HG02759 (cell line): Measurements from ENCODE around the gene STRN.
A peak's percentile ranks its signal among the peaks of the same experiment; 100 is the strongest.
"Not testable (repeated sequence)": the region's sequence is repeated elsewhere in the genome, so short reads cannot be mapped to it uniquely, and the experiment has no call there.

Source experiments
- ATAC-seq: cut with Tn5 transposase; IDR thresholded peaks from one replicate; pipeline ENCODE4 v1.9.1; 2021; ENCODE audit warnings: mild to moderate bottlenecking, moderate library complexity; ENCODE audit not compliant: unreplicated experiment

Gene STRN

DNA sequence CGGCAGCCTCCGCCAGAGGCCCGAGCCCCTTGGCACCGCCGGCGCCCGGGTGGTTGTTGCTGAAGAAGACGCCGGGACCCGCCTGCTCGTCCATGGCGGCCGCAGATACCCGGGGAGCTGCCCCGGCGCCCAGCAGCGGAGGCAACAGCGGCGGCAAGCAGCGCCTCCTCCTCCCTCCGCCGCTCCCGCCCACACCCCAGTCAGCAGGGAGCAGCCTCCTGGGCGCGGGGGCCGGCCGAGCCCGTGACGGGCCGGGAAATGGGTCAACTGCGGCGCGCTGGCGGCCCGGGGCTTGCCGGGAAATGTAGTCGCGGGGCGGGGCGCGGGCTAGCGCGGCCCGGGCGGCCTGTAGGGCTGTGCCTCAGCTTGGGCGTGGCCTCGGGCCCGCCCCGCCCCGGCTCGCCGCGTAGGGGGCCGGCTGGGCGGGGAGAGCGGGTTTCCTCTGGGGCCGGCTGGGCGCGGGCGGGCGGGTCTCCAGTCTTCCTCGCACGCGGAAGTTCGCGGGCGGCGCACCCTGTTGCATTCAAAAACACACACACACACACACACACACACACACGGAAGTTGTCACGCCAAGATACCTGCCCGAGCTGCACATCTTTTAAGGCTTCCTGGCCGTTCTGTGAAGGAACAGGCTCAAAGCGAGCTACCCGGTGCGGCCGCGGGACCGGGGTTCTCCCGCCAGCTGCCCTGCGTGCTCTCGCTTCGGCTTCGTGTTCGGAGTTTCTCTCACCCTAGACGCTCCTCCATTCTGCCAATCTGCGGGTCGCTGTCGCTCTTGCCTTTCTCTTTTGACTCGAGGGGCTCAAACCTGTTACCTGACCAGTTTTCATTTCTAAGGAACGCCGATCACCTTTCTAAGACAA, at the start of gene STRN:
TSS of gene STRN (minus strand) at position 167 of the 866 bp plus-strand sequence. CDS start at position 94, 73 bp downstream.
- peak; percentile 98 for ATAC-seq

GRCh38 chr2:37013315-37013641, 46.9 kb upstream of the STRN start:
- ATAC-seq, result peak; percentile 20

DNA sequence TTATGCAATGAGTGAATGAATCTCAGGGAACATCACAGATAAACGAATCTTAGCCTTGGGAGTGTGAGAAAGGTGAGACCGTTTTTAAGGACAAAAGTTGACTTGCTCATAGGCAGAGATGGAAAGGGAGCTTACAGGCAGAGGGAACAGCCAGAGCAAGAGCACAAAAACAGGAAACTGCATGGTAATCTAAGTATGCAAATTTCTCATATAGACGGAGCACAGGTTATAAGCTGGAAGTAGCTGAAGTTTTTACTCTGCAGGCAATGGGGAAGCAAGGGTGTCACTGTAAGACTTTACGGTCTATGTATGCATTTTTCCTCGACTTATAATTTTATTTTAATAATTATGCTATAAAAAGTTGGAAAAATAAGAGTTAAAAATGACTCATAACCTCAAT, 44.8 kb upstream of the STRN start:
- no peak for ATAC-seq

DNA sequence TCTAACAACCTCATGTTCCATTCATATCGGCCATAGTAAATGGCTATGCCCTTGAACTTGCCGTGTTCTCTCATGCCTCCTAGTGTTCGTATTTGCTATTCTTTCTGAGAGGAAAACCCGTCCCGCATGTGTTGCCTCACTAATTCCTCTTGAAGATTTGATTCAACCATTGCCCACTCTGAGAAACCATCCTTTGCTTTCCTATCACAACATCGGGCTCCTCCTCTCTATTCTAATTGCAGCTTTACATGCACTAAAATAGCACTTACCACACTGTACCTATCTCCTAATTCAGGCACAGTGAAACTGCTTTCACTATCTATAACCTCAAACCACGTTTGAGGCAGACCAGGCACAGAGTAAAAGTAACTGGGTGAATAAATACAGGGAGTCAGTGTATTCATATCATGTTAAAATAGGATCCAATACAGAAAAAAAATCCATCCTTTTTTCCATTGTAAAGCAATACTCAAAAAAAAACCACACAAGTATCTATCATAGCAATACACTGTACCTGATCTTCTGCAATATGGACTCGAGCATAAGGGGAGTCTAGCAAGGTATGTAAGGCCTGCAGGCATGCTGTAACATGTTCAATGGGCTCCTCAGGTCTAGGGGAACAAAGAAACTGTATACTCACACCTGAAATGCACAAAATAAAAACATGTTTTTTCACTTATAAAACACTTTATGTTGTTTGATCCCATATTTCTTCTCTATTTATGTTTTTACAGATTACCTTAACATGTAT, 39.0 kb upstream of the STRN start:
- peak; percentile 99 for ATAC-seq

- no peak for ATAC-seq
Observed at GRCh38 chr2:37000988-37001556, 34.7 kb upstream of the STRN start.

- no peak for ATAC-seq
Observed at GRCh38 chr2:37000318-37000717, 34.0 kb upstream of the STRN start.

DNA sequence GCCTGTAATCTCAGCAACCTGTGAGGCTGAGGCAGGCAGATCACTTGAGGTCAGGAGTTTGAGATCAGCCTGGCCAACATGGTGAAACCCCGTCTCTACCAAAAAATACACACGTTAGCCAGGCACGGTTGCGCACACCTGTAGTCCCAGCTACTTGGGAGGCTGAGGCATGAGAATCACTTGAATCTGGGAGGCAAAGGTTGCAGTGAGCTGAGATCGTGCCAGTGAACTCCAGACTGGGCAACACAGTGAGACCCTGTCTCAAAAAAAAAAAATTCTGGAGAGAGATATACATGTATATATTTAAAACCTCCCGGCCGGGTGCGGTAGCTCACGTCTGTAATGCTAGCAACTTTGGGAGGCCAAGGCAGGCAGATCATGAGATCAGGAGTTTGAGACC, 33.1 kb upstream of the STRN start:
- ATAC-seq, result not testable (repeated sequence)

- ATAC-seq, result no peak
Observed at GRCh38 chr2:36993841-36994620, 27.7 kb upstream of the STRN start.

DNA sequence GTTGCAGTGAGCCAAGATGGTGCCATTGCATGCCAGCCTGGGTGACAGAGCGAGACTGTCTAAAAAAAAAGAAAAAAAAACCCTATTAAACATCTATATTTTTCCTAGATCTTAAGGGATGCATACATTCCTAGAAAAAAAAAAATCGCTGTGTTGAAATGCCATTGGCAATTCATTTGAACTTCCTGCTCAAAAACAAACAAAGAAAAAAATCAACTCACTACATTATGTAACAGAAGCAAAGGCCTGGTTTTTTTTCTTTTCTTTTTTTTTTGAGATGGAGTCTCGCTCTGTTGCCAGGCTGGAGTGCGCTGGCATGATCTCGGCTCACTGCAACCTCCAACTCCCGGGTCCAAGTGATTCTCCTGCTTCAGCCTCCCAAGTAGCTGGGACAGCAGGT, 21.7 kb upstream of the STRN start:
- ATAC-seq, result no peak

DNA sequence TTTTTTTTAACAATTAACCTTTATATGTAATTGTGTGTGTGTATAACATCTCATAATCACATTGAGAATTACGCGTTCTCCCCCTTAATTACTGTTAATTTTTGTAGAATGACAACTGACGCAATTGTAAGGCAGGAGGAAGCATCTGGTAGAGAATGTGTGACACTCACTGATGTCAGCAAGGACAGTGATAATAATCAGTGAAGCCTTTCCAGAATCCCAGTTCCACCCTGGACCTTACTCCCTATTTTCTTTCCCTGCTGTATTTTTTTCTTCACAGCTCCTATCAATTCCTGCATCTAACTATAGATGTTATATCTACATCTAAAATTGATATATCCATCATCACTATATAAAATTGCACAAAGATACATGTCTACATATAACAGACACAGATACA, 16.1 kb upstream of the STRN start:
- ATAC-seq, result no peak

GRCh38 chr2:36981911-36982310, 15.6 kb upstream of the STRN start:
- no peak for ATAC-seq

- ATAC-seq, result not testable (repeated sequence)
Observed at GRCh38 chr2:36979007-36979406, 12.7 kb upstream of the STRN start.

DNA sequence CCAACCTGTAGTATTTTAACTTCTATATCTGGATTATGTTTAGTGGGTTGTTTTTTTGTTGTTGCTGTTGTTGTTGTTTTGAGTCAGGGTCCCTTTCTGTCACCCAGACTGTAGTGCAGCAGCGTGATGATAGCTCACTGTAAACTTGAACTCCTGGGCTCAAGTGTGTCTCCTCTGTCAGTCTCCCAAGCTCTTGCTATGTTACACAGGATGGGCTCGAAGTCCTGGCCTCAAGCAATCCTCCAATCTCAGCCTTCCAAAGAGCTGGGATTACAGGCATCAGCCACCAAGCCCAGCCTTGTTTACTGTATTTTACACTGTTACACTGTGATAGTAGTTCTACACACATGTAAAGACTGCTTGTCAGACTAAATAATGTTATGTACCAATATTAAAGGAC, 9.7 kb upstream of the STRN start:
- no peak for ATAC-seq

DNA sequence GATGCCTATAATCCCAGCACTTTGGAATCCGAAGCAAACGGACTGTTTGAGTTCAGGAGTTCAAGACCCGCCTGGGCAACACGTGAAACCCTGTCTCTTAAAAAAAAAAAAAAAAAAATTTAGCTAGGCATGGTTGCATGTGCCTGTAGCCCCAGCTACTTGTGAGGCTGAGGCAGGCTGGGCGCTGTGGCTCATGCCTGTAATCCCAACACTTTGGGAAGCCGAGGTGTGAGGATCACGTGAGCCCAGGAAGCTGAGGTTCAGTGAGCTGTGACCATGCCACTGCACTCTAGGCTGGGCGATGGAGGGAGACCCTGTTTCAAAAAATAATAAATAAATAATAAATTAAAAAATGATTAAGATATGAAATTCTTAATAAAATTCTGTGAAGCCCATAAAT, 9.0 kb upstream of the STRN start:
- ATAC-seq, result no peak

DNA sequence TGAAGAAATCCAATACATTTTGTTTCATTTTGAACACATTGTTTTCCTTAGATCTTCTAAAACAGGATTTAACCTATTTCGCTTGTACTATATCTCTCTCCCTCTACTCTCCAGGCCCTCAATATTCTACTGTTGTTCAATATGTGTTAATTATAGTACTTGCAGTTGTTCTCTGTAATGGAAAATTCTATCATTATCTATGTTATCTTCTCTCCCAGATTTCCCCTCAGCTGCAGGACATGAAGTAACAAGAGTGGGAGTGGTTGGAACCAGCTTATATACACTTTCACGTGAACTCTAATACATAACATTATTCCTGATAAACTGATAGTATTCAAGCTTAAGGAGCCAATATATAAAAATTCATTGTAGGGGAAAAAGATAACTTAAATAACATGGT, 7.0 kb upstream of the STRN start:
- no peak for ATAC-seq

DNA sequence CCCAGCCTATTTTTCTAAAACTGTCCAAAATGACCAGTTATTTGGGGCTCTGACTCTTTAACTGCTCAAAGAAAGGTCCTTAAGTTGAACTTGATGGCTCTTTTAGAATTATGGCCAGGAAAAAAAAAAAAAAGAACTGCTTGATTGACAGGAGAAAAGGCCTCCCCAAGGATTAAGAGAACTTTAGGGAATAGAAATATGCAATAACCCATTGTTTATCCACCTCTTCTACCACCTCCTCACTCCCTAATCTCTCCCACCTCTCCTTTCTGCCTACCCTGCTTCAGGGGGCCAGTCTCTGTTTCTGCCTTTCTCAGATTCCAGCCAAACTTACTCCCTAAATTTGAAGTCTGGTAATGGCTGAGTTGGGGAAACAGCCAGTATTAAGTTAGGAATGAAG, 5.7 kb upstream of the STRN start:
- ATAC-seq, result no peak

- ATAC-seq, result no peak
Observed at GRCh38 chr2:36967236-36967876, 1.0 kb upstream of the STRN start.

DNA sequence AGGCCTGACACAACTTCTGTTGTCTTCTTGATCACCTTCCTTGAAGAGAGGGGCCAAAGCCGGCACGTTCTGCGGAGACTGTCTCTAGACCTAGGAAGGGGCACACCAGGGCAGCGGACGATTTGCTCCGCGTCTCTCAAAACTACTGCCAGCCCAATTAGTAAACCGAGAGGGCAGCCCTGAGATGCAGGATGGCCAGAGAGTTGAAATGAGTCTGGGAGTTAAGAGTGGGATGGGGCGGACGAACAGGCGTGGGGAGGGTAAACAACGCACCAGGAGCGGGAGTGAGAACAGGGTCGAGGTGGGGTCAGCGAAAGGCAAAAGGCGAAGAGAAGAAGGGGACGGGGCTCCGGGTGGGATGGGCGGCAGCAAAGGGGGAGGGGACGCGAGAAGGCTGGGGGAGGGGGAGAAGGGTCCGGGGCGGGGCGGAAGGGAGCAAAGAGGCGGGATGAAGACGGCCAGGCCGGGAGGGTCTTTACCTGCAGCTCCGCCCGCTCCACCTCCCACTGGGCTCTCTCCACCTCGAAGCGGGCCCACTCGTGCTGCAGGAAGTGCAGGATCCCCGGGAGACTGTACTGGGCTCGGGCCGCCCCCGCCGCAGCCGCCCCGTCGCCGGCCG, 476 bp downstream of the STRN start:
- ATAC-seq, result peak; percentile 33

- ATAC-seq, result no peak
Observed at GRCh38 chr2:36965206-36965605, 1.1 kb downstream of the STRN start.

GRCh38 chr2:36964496-36965058, 1.8 kb downstream of the STRN start:
- no peak for ATAC-seq
